Coronary artery (tissue), 2 donors: ENCODE results near the gene SCRG1.
A peak's percentile ranks its signal among the peaks of the same experiment; 100 is the strongest.

Experiments used
- DNase-seq: peaks from one replicate; pipeline ENCODE4 v3.0.0-alpha.2; 2017; ENCODE audit warnings: low spot score
- H3K27ac ChIP-seq, 2 donors: fragments of 200-600 bp; sonication (generic); one replicate each; pipeline ENCODE4 v1.5.1; 2016 to 2019
- H3K4me3 ChIP-seq: fragments of 200-600 bp; sonication (generic); 2 replicates; pipeline ENCODE4 v1.5.1; 2016; ENCODE audit warnings: mild to moderate bottlenecking, moderate library complexity
- CTCF ChIP-seq: fragments of 200-600 bp; sonication (generic); IDR thresholded peaks from one replicate; pipeline ENCODE4 v1.5.1; 2019; ENCODE audit warnings: antibody characterized with exemption

The SCRG1 gene

GRCh38 chr4:173380987-173381386, 17.9 kb downstream of the SCRG1 start:
- Histone ChIP-seq H3K27ac (peak overlapping the region in 1 of 2 donors; percentile 11), H3K4me3 (no peak overlapping the region)
- no peak for TF ChIP-seq CTCF
- no peak for DNase-seq

- Histone ChIP-seq H3K27ac (no peak overlapping the region), H3K4me3 (no peak overlapping the region)
- no peak for DNase-seq
- TF ChIP-seq CTCF, result no peak
These were observed 19.0 kb downstream of the SCRG1 start for GRCh38 chr4:173379929-173380328.

GRCh38 chr4:173374588-173374987, 24.3 kb downstream of the SCRG1 start:
- Histone ChIP-seq H3K4me3 (no peak overlapping the region), H3K27ac (peak overlapping the region; percentile 46 to 97)
- no peak for TF ChIP-seq CTCF
- no peak for DNase-seq

- peak; percentile 87 for DNase-seq
- no peak for TF ChIP-seq CTCF
- Histone ChIP-seq H3K27ac (peak overlapping the region; percentile 97), H3K4me3 (peak overlapping the region; percentile 93)
These were observed 27.4 kb downstream of the SCRG1 start for GRCh38 chr4:173371292-173372192.

GRCh38 chr4:173370477-173371291, 28.2 kb downstream of the SCRG1 start, which contains the start of gene SAP30:
Gene SAP30 (plus strand): TSS chr4:173370954. CDS start chr4:173371183, 229 bp downstream.
- H3K27ac ChIP-seq, result peak within 1 kb of the TSS; percentile 97
- H3K4me3 ChIP-seq, result peak within 1 kb of the TSS; percentile 93
- DNase-seq, result peak; percentile 99
- no peak for TF ChIP-seq CTCF

GRCh38 chr4:173370130-173370476, 28.8 kb downstream of the SCRG1 start:
- no peak for TF ChIP-seq CTCF
- DNase-seq, result peak; percentile 91
- H3K27ac ChIP-seq, result peak overlapping the region; percentile 97
- peak overlapping the region; percentile 93 for H3K4me3 ChIP-seq
